GM12892 (cell line): Measurements from ENCODE around the gene WASHC1. TPM values are rescaled to one million over a fixed set of nuclear protein-coding genes. Genes with fewer than 3 reads are reported as not detected.
"Not testable (repeated sequence)": the region's sequence is repeated elsewhere in the genome, so short reads cannot be mapped to it uniquely, and the experiment has no call there.

ENCODE experiments used
- DNase-seq: peaks from one replicate; pipeline ENCODE4 v3.0.0; 2011; ENCODE audit not compliant: insufficient read length
- FAIRE-seq: peaks from 2 replicates; lab custom pipeline; 2011; peaks lifted over from hg19 to GRCh38; lab: Jason Lieb, UNC
- polyA plus RNA-seq: library from polyadenylated mRNA; unstranded; fragments of >200 nt; gene quantifications from one replicate; pipeline ENCODE4 v1.2.1, GENCODE V29; 2012; ENCODE audit warnings: missing spikeins, inconsistent platforms; ENCODE audit not compliant: missing spikeins

WASHC1 gene, protein sequence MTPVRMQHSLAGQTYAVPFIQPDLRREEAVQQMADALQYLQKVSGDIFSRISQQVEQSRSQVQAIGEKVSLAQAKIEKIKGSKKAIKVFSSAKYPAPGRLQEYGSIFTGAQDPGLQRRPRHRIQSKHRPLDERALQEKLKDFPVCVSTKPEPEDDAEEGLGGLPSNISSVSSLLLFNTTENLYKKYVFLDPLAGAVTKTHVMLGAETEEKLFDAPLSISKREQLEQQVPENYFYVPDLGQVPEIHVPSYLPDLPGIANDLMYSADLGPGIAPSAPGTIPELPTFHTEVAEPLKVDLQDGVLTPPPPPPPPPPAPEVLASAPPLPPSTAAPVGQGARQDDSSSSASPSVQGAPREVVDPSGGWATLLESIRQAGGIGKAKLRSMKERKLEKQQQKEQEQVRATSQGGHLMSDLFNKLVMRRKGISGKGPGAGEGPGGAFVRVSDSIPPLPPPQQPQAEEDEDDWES
- polyA plus RNA-seq, result 7.0 TPM

DNA sequence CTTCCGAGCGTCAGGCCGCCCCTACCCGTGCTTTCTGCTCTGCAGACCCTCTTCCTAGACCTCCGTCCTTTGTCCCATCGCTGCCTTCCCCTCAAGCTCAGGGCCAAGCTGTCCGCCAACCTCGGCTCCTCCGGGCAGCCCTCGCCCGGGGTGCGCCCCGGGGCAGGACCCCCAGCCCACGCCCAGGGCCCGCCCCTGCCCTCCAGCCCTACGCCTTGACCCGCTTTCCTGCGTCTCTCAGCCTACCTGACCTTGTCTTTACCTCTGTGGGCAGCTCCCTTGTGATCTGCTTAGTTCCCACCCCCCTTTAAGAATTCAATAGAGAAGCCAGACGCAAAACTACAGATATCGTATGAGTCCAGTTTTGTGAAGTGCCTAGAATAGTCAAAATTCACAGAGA is at the start of gene WASHC1:
Gene WASHC1, minus strand, starts transcription at position 101 of the 400 bp plus-strand sequence. CDS start 4,457 bp downstream, outside the sequence.
- not testable (repeated sequence) for FAIRE-seq, DNase-seq

DNA sequence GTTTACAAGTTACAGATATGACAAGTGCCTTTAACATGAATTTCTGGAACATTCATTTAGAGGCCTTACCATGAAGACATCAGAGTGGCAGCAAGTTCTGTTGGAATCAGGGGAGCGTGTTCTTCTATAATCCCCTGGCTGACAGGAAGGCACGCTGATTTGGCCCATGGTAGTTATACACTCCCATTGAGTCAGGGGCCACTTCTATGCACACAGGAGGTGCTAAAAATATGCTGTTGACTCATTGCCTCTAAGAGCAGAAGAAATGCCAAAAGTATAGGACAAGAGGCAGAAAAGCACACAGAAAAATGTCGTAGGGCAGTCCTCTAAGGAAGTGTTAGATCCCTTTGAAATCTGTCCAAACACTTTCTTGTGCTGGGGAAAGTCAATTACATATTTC is 49.1 kb upstream of the WASHC1 start:
- not testable (repeated sequence) for DNase-seq, FAIRE-seq

DNA sequence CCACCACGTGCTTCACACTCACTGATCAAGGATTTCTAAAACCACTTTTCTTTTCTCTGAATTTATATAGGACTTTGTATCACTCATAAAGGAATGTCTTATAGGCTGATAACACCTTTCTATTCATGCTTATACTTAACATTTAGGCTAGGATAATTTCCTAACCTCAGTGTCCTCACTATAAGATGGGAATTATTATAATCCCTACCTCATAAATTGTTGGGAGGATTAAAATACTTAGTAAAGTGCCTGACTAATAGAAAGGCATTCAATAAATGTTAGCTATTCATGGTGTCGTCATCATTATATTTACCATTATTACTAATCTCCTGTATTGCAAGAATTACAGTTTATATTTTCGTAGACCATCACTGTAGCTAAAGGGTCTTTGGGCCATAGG is 47.1 kb upstream of the WASHC1 start:
- DNase-seq, FAIRE-seq: not testable (repeated sequence)

DNA sequence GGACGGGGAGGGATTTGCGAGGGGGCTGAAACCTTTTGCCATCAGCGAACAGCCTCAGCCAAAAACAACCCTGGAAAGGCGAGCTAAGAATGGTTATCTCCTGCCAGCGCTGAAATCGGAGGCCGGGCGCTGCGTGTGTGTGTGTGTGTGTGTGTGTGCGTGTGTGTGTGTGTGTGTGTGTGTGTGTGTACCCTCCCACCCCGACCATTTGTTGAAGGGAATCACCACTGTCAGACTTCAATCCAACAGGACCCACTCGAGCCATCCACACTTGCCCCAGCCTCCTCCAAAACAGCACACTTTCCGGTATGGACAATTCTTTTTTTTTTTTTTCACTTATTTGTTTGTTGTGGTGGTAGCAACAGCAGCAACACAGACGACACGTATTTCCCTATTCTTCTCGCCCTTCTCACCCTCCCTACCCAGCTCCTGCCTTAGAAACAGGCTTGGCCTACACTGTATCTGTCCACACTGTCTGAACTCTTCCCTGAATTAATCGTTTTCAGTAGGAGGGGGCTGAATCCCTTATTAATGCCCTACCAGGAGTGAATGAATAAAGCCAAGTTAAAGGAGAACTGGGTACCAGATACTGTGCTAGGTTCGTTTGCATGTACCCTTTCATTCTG is 44.8 kb upstream of the WASHC1 start:
- not testable (repeated sequence) for FAIRE-seq, DNase-seq

DNA sequence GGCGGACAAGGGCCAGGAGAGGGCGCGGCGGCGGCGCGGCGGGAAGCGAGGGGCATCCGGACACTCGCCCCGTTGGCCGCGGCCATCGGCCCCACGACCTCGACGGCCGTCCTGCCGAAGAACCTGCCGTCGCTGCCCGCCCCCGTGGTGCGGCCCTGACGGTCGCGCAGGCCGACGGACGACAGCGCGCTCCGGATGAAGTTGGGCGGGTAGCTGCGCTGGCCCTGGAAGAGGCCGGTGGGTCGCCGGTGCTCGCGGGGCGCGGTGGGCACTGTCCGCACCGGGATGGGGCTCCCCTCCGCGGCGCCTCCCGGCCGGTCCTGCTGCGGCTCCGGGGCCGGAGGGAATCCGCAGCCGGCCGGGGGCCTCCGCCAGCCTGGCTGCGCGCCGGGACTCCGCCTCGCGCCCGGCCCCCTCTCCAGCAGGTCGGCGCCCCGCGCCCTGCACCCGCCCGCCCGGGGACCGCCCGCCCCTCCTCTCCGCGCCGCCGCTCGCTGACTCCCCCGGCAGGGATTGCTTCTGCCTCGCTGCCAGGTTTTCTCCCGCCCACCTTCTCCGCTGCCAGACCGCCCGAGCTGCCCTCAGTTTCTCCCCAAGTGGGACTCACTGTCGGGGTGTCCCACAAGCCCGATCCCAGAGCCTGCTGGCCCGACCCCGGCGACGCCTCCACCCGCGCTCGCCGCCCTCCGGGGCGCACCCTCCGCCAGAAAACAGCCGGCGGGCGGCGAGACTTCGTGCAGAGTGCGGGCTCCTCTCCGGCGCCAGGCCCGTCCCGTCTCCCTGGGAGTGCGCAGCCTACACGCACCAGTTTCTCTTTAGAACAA is 44.0 kb upstream of the WASHC1 start:
- peak; percentile 1 for DNase-seq

DNA sequence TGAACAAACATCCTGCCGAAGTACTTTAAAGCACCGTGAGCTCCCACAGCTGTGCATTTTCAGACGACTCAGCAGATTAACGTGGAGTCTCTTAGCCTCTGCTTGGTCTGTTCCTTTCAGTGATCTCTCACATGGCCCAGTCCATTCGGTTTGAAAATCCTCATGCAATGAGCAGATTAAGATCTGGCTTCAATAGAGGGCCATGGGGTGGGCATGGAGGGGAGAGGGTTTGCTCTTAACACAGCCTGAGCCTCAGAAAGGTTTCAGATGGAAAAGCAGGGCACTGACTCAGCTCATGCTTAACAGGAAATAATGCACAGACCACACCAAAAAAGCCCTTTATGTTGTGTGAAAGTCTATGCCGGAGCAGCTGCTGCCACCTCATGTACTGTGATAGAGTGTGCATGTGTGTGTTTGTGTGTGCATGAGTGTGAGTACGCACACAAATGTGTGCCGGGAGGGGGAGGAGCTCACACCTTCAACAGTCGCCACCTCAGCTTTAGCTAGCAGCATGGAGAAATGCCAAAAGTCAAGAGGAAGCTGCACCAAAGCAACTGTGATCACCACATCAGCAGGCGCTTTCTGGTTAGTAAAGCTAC is 33.9 kb upstream of the WASHC1 start:
- FAIRE-seq, DNase-seq: not testable (repeated sequence)

More for the DNA sequence above, 44.0 kb upstream of the WASHC1 start:
- FAIRE-seq, result not testable (repeated sequence)

DNA sequence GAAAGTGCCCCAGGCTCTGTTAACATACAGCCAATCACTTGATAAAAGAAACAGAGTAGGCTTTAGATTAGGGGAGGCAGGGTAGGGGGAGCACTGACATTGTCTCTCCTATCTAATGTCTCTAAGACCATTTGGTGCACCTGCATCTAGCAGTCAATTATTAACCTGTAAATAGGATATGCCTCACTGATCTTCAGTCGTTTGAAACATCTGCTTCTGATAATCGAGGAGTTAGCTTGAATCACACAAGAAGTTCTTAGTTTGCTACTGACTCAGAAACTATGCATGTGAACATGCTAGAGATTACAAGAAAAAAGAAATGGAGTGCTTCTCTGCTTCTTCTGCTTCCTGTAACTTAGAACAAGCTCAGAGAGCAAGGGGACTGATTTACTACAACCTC is 23.4 kb upstream of the WASHC1 start:
- FAIRE-seq, DNase-seq: not testable (repeated sequence)

DNA sequence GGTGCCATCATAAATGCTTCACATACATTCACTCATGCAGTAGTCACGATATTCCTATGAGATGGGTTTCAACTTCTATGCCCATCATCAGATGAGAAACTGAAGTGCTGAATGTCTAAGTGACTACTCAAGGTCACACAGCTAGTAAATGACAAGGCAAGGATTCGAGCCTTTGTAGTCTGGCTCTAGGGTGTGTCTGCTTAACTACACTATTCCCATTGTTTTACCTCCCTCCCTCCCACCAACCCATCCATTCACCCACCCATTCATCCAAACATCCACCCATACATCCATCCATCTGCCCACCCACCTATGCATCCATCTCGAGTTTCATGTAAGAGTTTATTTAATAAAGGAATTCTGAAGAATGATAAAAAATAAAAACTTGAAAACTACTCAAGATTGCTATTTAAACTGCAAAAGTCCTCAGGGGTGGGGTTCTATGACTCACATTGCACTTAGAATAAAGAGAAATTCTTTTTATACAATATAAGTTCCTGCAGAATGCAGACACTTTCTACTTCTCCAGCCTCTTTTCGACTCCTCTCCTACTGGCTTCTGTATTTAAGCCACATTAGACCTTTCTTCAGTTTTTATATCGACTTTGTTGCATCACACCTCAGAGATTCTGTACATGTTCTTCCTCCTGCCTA is 19.1 kb upstream of the WASHC1 start:
- not testable (repeated sequence) for FAIRE-seq, DNase-seq

DNA sequence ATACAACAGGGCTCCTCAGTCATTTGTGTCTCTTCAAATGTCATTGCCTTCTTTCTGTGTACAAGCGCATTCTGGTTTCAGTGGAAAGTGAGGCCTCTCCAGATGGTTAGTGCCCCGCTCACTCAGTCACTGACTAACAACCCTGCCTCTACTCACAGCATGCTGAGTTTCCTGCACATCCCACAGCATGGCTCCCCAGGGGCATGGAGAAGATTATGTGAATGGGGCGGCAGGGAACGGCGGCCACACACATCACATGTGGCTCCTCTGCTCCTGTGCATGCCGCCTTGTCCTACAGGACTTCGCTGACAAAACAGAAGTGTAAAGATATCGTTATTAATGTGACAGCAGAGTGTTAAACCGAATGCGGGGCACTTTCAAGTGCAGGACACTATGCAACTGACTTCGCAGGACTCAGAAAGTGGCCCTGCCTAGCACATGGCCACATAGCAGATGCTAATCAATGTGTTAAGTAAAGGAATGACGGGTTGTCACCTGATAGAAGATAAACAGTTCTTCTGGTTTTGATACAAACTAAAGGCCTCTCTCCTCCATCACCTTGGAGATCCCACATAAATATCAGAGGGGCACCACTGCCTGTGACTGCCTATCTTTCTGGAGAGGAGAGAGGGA is 17.5 kb upstream of the WASHC1 start:
- FAIRE-seq, result not testable (repeated sequence)

DNA sequence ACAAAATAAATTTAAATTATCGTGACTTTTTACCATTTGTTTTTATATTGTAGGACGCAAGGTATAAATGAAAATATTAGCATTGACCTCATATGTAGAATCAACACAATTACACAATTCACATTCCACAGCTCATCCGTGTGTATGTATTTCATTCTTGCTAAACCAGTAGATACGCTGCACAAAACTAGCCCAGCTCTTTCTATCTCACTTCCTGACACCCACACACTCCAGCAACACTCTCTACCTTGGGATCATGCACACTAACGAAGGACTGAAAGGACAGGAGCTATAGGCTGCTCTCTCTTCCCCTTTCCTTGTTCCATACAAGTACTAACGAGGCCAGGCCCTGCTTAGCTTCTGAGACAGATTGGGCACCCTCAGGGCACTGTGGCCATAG is 16.9 kb upstream of the WASHC1 start:
- DNase-seq, FAIRE-seq: not testable (repeated sequence)

More for the DNA sequence above, 17.5 kb upstream of the WASHC1 start:
- not testable (repeated sequence) for DNase-seq

DNA sequence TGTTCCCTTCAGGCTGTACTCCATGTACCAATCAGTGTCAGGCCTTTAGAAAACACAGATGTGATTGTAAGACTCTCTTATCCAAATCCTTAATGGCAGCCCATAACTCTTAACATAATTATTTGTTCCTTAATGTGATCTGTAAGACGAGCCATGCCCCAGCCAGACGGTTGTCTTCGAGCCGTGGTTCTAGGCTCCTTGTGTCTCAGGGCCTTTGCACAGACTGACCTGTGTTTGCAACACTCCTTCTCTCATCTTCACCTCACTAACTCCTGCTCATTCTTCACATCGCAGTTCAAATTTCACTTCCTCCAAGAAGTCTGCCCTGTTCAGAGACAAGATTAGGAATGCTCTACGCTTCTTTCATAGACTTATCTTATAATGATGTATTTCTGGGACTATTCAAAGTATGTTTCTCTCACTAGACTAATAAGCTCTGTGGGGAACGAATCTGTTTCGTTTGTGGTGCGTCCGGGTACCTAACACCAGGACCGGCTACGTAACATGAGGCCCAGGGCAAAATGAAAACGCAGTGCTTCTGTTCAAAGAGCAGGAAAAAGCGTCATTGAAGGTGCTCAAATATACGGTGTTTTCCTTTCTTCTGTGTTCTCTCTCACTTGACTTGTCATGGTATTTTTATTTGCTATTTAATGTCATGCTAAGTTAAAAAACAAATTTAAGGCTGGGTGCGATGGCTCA is 16.1 kb upstream of the WASHC1 start:
- FAIRE-seq, result not testable (repeated sequence)

DNA sequence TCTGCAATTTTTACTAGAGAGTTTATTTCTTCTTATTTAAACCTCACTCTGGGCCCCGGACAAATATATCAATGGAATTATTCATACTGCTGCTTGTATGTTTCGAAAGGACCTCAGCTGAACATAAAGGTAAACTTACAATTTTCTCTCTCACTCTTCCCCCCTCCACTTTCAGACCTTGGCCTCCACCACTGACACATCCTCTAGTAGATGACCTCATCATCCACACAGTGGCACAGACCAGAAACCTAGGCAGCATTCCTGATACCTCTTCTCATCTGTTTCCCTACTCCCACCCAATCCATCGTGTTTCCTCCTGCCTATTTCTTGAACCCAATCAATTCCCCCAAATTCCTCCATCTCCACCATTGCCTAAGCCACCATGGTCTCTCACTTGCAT is 15.2 kb upstream of the WASHC1 start:
- FAIRE-seq, DNase-seq: not testable (repeated sequence)

More for the DNA sequence above, 16.1 kb upstream of the WASHC1 start:
- not testable (repeated sequence) for DNase-seq

DNA sequence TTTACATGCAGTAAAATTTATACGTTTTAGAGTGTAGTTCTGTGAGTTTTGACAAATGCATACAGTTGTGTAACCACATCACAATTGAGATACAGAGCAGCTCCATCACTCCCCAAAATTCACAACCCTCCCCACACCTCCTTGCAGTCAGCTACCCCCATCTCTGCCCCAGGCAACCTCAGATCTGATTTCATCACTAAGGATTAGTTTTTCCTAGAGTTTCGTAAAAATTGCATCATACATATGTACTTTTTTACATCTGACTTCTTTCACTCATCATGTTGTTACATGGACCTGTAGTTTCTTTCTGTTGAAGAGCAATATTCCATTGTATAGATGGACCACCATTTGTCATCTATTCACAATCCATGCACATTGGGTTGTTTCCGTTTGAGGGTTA is 14.4 kb upstream of the WASHC1 start:
- not testable (repeated sequence) for DNase-seq, FAIRE-seq

DNA sequence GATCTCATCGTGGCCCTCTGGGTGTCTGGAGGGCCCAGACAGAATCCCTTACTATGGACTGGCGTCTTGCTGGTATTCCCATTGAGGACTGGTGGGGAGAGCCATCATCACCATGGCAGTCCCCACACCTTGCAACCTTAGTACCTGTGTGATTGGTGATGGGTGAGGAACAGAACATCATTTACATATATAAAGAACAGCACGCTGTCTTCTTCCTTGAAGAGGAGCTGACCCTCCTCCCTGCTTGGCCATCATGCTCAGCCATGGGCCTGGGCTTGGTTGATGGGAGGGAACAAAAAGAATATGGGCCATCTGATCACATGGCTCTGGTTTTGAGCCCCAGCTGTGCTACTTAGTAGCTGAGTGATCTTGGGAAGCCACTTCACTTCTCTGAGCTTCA is 13.9 kb upstream of the WASHC1 start:
- DNase-seq, FAIRE-seq: not testable (repeated sequence)

DNA sequence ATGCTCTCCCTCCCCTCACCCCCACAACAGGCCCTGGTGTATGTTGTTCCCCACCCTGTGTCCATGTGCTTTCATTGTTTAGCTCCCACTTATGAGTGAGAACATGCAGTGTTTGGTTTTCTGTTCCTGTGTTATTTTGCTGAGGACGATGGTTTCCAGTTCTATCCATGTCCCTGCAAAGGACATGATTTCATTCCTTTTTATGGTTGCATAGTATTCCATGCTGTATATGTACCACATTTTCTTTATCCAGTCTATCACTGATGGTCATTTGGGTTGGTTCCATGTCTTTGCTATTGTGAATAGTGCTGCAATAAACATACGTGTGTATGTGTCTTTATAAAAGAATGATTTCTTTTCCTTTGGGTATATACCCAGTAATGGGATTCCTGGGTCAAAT is 12.6 kb upstream of the WASHC1 start:
- FAIRE-seq, DNase-seq: not testable (repeated sequence)

DNA sequence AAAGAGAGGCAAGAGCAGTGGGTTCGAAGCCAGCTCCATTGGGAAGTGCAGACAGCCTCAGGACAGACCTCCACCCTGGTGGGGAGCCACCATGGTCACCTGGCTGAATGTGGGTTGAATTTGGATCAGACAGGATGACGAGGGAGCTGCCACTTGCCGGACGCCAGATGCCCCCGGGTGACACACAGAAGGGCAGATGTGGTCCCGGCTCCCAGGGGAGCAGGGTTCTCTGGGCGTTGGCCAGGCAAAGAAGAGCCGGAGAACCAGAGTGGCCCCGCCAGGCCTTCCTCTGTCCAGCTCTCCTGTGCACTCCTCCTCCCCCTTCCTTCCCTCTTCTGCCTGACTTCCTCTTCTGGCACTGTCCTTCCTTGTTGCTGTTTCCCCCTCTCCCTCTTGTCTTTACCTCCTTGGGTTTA is 12.0 kb upstream of the WASHC1 start:
- not testable (repeated sequence) for FAIRE-seq

DNA sequence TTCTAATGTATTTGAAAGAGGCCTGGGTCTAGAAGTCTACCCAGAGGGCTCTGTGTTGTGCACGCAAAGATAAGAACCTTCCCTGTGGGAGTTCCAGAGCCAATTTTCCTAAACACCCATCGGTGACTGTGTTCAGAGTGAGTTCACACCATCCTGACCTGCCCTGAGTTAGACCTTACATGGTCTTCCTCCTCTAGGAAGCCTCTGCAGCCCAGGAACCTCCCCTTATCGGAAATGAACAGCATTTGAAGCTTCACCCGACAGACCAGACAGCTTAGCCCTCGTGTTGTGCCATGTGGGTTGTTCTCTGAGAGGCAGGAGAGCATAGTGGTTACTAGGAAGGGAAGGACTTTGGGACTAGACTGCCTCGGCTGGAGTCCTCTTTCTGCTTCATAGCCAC is 3.1 kb upstream of the WASHC1 start:
- DNase-seq, FAIRE-seq: not testable (repeated sequence)

More for the DNA sequence above, 12.0 kb upstream of the WASHC1 start:
- not testable (repeated sequence) for DNase-seq

DNA sequence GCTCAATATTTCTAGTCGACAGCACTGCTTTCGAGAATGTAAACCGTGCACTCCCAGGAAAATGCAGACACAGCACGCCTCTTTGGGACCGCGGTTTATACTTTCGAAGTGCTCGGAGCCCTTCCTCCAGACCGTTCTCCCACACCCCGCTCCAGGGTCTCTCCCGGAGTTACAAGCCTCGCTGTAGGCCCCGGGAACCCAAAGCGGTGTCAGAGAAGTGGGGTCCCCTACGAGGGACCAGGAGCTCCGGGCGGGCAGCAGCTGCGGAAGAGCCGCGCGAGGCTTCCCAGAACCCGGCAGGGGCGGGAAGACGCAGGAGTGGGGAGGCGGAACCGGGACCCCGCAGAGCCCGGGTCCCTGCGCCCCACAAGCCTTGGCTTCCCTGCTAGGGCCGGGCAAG is 481 bp downstream of the WASHC1 start:
- not testable (repeated sequence) for DNase-seq, FAIRE-seq
